Measurements from ENCODE around the gene LPCAT3.

LPCAT3 gene

GRCh38 chr12:6978611-6979011 lies 39.7 kb downstream of the LPCAT3 start:
- TF ChIP-seq, protein P1, sequence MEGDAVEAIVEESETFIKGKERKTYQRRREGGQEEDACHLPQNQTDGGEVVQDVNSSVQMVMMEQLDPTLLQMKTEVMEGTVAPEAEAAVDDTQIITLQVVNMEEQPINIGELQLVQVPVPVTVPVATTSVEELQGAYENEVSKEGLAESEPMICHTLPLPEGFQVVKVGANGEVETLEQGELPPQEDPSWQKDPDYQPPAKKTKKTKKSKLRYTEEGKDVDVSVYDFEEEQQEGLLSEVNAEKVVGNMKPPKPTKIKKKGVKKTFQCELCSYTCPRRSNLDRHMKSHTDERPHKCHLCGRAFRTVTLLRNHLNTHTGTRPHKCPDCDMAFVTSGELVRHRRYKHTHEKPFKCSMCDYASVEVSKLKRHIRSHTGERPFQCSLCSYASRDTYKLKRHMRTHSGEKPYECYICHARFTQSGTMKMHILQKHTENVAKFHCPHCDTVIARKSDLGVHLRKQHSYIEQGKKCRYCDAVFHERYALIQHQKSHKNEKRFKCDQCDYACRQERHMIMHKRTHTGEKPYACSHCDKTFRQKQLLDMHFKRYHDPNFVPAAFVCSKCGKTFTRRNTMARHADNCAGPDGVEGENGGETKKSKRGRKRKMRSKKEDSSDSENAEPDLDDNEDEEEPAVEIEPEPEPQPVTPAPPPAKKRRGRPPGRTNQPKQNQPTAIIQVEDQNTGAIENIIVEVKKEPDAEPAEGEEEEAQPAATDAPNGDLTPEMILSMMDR (IDR thresholded peaks at IDR 0.05) = no peak
- TF ChIP-seq ZFX (IDR thresholded peaks at IDR 0.05; ENCODE audit: borderline replicate concordance) = no peak
- H3K27ac ChIP-seq = peak overlapping the region; percentile 30

- peak overlapping the region; percentile 30 for H3K27ac ChIP-seq
- no peak for TF ChIP-seq ZFX (IDR thresholded peaks at IDR 0.05; ENCODE audit: borderline replicate concordance)
- TF ChIP-seq, protein P1 (IDR thresholded peaks at IDR 0.05) = no peak
Observed at GRCh38 chr12:6978188-6978587, 40.1 kb downstream of the LPCAT3 start.

DNA sequence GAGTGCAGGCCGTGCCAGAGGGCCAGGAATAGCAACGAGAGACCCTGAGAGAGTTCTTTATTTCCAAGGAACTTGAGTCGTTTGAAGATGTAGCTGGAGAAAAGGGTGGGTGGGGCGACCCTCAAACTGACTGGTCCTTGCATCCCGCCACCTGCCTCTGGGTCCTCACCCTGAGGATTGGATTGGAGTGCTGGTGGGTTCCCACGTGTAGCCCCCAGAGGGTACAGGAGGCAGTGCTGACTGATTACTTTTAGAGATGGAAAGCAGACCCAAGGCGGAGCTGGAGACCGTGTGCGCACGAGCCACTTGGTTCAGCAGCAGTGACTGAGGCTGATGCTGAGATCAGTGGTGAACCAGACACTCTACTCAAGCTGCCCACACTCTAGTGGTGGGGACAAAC lies 40.6 kb downstream of the LPCAT3 start:
- peak overlapping the region; percentile 30; the same call in 1 of the 2 replicates for H3K27ac ChIP-seq

GRCh38 chr12:6975297-6976032 lies 42.8 kb downstream of the LPCAT3 start:
- peak overlapping the region; percentile 30 for H3K27ac ChIP-seq
- TF ChIP-seq ZFX (IDR thresholded peaks at IDR 0.05; ENCODE audit: borderline replicate concordance) = no peak
- TF ChIP-seq, protein P1 (IDR thresholded peaks at IDR 0.05) = no peak

More for the DNA sequence above, 40.6 kb downstream of the LPCAT3 start:
- TF ChIP-seq, protein P1 (IDR thresholded peaks at IDR 0.05) = no peak
- no peak for TF ChIP-seq ZFX (IDR thresholded peaks at IDR 0.05; ENCODE audit: borderline replicate concordance)

DNA sequence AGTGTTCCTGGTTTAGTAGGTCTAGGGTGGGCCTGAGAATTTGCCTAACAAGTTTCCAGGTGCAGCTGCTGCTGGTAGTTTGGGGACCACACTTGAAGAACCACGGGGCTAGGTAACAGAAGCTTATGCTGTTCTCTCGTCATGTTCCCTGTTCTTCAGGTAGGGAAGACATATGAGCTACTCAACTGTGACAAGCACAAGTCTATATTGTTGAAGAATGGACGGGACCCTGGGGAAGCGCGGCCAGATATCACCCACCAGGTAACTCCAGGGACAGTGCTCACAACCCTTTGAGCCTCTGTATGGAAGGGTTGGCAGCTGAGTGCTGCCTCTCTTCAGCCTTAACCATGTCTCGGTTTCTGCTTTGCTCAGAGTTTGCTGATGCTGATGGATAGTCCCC lies 44.1 kb downstream of the LPCAT3 start:
- peak overlapping the region; percentile 30; the same call in 1 of the 2 replicates for H3K27ac ChIP-seq
- TF ChIP-seq, protein P1 (IDR thresholded peaks at IDR 0.05) = no peak
- no peak for TF ChIP-seq ZFX (IDR thresholded peaks at IDR 0.05; ENCODE audit: borderline replicate concordance)

- H3K27ac ChIP-seq = peak overlapping the region; percentile 100
- TF ChIP-seq ZFX (IDR thresholded peaks at IDR 0.05; ENCODE audit: borderline replicate concordance) = no peak
- TF ChIP-seq, protein P1 (IDR thresholded peaks at IDR 0.05) = no peak
Observed at GRCh38 chr12:6970096-6970527, 48.2 kb downstream of the LPCAT3 start.

DNA sequence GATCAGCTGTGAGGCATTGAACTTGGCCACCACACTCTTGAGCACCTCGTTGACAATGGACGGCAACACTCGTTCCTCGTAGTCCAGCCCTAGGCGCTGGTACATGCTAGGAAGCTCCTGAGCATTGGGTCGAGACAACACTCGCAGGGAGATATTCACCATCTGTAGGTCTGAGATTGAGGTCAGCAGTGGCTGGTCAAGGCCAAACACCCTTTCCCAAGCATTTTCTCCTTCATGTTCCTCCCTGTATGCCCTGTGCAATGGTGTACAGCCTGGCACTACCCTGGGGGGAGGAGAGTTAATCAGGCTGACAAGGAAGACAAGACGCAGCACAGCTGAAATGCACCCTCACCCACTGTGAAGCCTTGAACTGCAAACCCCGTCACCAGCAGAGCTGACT lies 49.9 kb downstream of the LPCAT3 start:
- peak overlapping the region; percentile 100 for H3K27ac ChIP-seq

More for the DNA sequence above, 49.9 kb downstream of the LPCAT3 start:
- TF ChIP-seq, protein P1 (IDR thresholded peaks at IDR 0.05) = no peak
- TF ChIP-seq ZFX (IDR thresholded peaks at IDR 0.05; ENCODE audit: borderline replicate concordance) = no peak
